GM19395 (cell line): Measurements from ENCODE around the gene ZNF37A.
"Not testable (repeated sequence)": the region's sequence is repeated elsewhere in the genome, so short reads cannot be mapped to it uniquely, and the experiment has no call there.

Experiments
- ATAC-seq: cut with Tn5 transposase; IDR thresholded peaks from one replicate; pipeline ENCODE4 v1.9.1; 2021; ENCODE audit warnings: mild to moderate bottlenecking, moderate library complexity; ENCODE audit not compliant: unreplicated experiment

Gene ZNF37A

DNA sequence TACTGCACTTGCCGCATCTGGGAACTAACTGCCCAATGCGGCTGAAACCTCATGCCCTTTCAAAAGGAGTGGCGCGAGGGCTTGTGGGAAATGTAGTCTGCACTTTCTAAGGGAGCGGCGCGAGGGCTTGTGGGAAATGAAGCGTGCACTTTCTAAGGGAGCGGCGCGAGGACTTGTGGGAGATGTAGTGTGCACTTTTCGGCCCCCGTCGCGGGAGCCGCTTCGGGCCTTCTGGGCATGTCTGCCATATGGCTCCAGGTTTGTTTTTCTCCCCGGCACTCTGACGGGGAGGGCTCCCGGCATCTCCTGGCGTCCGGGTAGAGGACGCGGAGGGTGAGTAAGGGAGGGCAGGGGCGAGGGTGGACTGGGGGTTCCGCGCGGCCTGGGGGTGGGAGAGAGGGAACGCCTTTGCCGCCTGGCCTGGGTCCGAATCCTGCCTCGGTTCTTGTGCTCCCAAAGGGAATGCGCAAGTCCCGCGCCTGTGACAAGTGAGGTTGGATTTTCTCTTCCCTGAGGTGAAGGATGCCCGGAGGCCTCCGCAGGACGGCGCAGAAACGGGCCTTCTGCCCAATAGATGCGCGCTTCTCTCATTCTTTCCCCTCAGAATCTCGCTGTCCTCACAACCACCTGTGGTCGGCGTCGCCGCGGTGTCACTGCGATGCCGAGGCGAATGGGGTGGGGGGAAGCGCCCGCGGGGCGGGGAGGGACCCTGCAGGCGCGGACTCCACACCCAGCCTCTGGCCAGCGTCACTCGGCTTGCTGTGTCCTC lies at the start of gene ZNF37A:
ZNF37A (plus strand) TSS at position 180 of the 769 bp plus-strand sequence. CDS start 2,281 bp downstream, outside the sequence.
- ATAC-seq, result peak; percentile 97

DNA sequence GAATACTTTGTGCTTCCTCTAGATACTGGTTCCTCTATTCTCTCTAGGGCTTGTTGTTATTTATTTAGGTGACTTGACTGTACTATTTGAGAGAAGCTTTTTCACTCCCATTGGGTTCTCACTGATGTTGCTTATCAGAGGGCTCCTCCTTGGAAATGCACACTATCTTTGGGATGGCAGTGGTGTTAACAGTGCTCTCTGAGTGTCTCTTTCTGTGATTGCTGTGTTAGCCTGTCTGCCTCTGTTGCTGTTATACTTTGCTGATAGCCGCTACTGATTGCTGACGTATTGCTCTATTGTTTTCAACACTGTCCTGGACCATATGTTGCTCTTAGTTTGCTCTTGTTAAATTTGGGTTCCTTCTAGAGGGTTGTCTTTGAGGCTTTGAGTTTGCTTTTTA lies 49.0 kb upstream of the ZNF37A start:
- no peak for ATAC-seq

DNA sequence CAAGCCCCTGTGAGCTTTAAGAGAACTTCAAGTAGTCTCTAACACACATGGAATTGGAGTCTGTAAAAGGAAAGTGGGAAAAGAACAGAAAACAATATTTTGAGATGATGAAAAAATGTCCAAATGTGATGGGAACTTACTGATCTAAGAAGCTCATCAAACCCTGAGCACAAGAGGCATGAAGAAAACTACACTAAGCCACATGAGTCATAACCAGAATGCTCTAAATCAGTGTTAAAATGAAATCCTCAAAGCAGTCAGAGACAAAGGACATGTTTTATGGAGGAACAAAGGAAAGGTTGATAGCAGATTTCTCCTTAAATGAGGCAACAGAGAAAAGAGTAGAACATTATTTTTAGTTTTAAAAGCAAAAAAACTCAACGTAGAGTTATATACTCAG lies 46.5 kb upstream of the ZNF37A start:
- ATAC-seq, result peak; percentile 61

DNA sequence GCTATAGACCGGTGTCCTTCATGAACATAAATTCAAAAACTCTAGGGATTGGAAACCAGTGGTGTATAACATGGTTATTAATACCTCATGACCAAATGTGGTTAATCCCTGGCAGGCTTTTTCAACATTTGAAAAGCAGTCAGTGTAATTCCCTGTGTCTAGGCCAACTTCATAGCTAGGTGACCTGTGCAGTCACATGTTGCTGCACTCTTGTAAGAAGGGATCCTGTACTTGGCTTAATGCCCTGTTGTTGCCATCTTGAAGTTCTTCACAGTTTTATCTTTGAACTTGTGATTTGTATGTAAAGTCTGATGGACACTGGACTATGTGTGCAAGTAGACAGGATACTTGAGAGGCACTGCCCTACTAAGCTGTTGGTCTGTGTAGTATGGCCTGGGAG lies 43.9 kb upstream of the ZNF37A start:
- ATAC-seq, result no peak

DNA sequence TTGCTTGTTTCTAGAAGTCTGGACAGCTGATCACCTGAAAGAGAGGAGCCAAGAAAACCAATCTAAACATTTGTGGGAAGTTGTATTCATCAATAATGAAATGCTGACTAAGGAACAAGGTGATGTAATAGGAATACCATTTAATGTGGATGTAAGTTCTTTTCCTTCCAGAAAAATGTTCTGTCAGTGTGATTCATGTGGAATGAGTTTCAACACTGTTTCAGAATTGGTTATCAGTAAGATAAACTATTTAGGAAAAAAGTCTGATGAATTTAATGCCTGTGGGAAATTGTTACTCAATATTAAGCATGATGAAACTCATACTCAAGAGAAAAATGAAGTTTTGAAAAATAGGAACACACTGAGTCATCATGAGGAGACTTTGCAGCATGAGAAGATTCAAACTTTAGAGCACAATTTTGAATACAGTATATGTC lies 39.8 kb upstream of the ZNF37A start:
- no peak for ATAC-seq

DNA sequence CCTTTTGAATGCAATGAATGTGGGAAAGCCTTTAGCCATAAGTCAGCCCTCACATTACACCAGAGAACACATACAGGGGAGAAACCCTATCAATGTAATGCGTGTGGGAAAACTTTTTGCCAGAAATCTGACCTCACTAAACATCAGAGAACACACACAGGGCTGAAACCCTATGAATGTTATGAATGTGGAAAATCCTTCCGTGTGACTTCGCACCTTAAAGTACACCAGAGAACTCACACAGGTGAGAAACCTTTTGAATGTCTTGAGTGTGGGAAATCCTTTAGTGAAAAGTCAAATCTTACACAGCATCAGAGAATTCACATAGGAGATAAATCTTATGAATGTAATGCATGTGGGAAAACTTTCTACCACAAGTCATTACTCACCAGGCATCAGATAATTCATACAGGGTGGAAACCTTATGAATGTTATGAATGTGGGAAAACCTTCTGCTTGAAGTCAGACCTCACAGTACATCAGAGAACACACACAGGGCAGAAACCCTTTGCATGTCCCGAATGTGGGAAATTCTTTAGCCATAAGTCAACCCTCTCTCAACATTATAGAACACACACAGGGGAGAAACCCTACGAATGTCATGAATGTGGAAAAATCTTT lies 38.8 kb upstream of the ZNF37A start:
- ATAC-seq, result not testable (repeated sequence)

DNA sequence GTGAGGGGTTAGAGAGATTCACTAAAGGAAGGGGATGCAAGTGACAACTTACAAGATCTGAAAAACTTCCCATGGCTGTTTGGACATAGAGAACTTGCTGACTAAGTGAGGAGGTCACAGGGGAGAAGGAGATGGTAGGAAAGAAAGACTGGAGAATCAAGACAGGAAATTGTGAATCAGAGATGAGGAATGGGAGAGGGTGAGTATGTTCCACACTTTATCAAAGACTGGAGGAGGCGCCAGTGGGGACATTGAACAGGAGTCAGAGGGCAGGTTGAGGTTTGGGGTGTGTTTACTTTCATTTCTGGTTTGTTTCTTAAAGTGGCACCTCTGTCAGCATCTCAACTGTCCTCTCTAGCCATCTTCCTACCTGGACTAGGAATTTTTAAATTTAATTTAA lies 24.5 kb upstream of the ZNF37A start:
- ATAC-seq, result not testable (repeated sequence)

DNA sequence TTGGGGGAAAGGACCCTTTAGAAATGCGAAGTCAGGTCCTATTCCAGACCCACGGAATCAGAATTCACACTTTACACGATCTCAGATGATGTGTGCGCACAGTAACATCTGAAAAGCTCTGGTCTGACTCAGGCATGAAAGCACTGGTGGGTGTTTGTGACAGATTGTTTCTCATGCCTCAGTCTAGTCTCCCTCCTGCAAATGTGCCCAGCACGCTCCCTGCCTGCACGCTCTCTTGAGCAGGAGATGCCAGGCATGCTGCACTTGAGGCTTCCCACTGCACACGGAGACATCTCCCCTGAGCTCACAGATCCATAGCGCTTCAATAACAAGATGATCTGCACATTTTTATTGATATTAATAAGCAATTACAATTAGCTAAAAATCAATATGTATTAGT lies 23.6 kb upstream of the ZNF37A start:
- no peak for ATAC-seq

DNA sequence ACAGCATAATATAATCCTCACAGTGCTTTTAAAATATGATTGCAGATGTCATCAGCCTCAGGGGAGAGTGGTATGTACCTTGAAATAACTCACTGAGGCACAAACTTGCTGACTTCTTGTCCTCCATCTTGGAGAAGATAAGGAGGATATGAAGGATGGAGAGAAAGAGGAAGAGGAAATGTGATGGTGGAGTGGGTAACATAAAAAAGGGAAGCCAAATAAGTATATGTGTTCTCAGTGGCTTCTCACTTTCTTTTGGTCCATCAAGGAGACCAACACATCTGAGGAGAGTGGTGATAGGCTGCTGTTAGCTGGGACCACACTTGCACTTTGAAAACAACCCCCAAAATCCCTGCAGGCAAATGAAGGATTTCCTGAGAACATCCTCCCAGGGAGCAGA lies 21.6 kb upstream of the ZNF37A start:
- ATAC-seq, result no peak

DNA sequence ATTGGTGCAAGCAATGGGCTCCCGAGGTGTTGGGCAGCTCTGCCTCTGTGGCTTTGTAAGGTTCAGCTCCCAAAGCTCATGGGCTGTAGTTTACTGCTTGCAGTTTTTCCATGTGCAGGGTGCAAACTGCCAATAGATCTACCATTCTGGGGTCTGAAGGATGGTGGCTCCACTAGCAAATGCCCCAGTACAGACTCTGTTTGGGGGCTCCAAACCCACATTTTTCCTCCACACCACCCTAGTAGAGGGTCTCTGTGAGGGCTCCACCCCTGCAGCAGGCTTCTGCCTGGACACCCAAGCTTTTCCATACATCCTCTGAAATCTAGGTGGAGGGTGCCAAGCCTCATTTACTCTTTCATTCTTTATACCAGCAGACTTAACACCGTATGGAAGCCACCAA lies 17.4 kb upstream of the ZNF37A start:
- no peak for ATAC-seq

DNA sequence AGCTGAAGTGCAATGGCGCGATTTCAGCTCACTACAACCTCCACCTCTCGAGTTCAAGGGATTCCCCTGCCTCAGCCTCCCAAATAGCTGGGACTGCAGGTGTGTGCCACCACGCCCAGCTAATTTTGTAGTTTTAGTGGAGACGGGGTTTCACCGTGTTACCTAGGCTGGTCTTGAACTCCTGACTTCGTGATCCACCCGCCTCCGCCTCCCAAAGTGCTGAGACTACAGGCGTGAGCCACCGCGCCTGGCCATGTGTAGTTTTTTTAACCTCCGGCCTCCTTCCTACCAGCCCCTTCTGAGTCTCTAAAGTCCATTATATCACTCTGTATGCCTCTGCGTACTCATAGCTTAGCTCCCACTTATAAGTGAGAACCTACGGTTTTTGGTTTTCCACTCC lies 819 bp upstream of the ZNF37A start:
- ATAC-seq, result not testable (repeated sequence)

DNA sequence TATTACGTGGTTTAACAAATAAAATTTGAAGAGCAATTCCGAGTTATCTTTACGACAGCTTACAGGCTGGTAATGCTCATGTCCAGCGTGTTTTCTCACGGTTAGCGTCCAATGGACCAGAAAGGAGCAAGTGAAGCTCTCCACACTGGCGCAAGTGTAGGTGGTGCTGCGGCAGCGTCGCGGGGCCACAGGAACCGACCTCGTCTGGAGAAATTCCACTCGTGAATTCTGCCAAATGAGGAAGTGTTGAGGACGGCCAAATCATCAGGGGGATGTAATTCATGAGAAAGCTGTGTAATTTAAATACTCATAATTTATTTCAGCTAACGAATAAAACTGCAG lies 350 bp upstream of the ZNF37A start:
- peak; percentile 34 for ATAC-seq

DNA sequence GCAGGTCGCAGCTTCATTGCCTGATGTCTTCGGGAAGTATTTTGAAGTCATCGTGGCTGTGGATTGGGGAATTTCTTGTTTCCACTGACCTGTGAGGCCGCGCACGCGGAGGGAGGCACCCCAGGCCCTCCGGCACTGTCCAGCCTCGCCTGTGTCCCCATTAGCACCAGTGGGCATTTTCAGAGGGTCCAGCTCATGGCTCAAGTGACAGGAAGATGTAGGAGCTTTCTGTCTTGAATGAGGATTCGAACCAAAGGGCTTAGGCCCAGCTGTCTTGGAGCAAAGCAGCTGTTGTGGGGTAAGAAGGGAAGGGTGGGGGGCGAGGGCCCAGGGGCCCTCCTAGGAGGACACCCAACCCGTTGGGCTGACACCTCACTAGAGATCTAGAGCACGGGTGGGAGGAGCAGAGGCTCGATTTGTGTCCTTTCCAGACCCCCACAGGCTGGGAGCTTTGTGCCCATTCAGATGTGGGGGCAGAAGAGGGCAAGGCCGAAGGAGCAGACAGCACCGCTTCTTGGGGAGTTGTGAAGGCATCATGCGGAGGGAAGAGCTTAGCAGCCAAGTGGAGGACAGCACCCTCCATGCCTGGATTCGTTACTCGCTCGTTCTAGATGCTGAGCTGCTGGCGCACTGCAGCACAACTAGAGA lies 914 bp downstream of the ZNF37A start:
- no peak for ATAC-seq

DNA sequence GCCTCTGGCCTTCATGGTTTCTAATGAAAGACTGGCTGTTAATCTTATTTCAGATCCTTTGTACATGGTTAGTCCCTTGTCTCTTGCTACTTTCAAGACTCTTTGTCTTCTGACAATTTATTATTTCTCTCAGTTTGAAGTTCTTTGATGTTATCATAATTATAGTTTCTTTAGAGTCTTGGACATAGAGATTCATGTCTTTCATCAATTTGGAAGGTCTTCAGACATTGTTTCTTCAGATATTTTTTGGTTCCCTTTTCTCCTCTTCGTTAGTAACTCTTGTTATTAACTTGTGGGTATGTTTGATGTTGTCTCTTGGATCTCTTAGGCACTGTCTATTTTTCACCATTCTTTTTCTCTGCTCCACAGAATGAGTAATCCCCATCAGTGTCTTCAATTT lies 8.7 kb downstream of the ZNF37A start:
- no peak for ATAC-seq

DNA sequence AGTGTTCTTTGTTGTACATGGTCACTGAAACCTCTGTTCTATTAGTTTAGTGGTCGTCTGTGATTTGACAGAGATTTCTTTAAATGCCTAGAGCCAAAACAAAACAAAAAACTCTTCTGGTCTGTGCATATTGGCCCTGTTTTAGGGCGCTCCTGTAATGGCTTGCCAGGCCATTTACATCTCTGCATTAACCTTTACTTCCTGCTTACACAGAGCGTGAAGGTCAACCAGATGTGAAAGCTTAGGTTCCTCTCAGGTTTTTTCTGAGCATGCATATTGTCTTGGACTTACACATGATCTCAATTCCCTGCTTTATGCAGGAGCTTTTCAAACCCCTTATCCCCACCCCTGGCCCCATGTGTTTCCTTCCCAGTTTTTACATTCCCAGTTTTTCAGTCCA lies 9.6 kb downstream of the ZNF37A start:
- ATAC-seq, result no peak

DNA sequence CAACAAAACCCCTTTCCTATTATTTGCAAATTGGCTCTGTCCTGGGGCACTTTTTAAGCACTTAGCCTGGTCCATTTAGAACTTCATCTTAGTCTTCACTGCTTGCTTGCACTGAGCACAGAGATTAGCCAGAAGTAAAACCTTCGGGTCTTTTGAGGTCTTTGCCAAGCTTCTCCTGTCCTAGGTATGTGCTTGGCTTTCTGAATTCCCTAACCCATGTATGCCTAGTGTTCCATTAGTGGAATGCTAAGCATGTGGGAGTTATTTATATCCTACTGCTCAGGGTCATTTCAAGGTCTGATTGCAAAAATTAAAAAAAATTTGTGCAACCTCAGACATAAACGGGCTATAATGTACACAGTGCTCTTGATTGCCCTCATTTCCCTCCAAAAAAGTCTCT lies 18.0 kb downstream of the ZNF37A start:
- ATAC-seq, result no peak

DNA sequence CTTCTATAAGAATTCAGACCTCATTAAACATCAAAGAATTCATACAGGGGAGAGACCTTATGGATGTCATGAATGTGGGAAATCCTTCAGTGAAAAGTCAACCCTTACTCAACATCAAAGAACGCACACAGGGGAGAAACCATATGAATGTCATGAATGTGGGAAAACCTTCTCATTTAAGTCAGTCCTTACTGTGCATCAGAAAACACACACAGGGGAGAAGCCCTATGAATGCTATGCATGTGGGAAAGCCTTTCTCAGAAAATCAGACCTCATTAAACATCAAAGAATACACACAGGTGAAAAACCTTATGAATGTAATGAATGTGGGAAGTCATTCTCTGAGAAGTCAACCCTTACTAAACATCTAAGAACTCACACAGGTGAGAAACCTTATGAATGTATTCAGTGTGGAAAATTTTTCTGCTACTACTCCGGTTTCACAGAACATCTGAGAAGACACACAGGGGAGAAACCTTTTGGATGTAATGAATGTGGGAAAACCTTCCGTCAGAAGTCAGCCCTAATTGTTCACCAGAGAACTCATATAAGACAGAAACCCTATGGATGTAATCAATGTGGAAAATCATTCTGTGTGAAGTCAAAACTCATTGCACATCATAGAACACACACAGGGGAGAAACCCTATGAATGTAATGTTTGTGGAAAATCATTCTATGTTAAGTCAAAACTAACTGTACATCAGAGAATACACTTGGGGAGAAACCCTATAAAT lies 24.1 kb downstream of the ZNF37A start:
- ATAC-seq, result no peak

DNA sequence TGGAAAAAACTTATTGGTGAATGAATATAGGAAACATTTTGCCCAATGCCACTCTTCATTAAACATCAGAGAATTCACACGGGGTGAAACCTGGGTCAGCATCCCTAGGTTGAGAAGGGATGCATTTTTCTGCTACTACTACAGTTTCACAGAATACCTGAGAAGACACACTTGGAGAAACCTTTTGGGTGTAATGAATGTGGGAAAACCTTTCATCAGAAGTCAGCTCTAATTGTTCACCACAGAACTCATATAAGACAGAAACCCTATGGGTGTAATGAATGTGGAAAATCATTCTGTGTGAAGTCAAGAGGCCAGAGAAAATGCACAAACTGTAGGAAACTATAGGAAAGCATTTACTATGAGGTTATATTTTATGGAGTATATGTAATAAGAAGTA lies 24.9 kb downstream of the ZNF37A start:
- ATAC-seq, result no peak

DNA sequence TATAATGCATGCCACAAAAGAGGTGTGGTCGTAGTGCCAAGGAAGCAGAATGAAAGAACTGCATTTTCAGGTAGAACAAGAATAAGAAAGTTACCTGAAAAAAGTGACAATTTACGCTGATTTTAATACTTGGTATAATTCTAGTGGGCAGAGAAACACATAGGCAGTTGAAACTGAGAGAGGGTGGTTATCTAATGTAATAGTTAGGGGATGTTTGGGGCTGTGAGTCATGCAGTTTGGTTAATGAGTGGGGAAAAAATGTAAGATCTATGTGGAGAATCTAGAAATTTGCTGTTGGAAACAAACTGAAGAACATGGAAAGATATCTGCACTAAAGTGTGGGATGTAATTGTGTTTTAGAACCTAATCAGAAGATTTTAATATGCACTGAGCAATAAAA lies 33.7 kb downstream of the ZNF37A start:
- ATAC-seq, result no peak

DNA sequence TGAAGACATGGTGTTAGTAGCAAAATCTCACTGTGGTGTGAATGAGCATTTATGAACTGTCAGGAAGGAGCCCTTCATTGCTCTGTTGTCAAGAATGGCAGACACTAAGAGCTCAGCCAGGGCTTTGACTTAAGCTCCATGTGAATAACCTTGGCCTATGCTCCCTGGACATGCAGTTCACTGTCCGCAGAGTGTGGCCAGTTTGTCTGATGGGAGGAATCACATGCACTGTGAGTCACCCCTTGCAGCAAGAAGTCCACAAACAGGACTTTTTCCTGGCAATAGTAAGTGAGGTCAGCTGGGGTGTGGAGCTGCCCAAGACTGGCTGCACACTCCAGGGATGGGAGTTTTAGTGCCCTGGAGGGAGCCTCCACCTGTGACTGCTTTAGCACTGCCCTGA lies 49.5 kb downstream of the ZNF37A start:
- no peak for ATAC-seq

DNA sequence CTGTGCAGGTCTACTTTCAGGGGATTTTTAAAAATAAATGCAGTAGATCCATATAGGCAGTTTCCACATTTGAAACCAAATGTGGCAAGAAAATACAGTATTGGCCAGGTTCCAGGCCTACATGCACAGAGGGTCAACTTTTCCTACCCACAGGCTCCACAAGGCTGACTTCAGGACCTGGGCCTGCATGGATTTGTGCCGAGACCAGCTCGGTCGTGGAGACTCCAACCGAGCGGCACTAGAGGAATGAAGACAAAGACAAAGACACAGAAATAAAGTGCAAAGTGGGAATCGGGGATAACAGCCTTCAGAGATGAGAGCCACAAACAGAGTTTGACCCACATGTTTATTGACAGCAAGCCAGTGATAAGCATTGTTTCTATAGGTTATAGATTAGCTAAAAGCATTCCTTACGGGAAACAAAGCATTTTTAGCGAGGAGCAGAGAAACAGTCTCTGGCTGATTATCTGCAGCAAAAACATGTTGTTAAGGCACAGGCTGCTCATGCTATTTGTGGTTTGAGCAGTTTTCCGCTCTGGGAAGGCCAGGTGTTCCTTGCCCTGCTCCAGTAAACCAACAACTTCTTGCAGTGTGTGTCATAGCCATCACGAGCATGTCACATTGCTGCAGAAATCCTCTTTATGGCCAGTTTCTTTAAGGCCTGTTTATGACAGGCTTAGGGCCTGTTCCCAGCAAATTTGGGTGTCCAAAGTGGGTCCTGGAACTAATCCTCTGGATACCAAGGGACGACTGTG lies 52.6 kb downstream of the ZNF37A start:
- no peak for ATAC-seq
